ENCODE data around the gene CDC42EP1. TPM values are rescaled to one million over a fixed set of nuclear protein-coding genes. Genes with fewer than 3 reads are reported as not detected.

Gene CDC42EP1
- total and polyA plus RNA-seq, 12 donors, result 10.6 to 48.3 (median 16.2) TPM

GRCh38 chr22:37571258-37571991, 11.1 kb downstream of the CDC42EP1 start:
- DNase-seq (no peak), ATAC-seq (no peak)
- Histone ChIP-seq H3K27ac (no peak overlapping the region), H3K36me3 (peaks cover 0 to 36% (median 4%) of the 10 kb centered on the region in 9 donors), H3K9me3 (no peaks in the 10 kb centered on the region), H3K4me3 (no peak overlapping the region), H3K4me1 (peaks cover 7 to 43% (median 19%) of the 10 kb centered on the region in 9 donors), H3K27me3 (peaks cover 0 to 6% (median 0%) of the 10 kb centered on the region in 7 donors)
- WGBS, 2 donors, result 56 to 72% methylated on average over 16 of the region's 16 CpGs
- intact Hi-C loops (cut with DNase I), result loop anchor here in 2 of 10 donors (5.0 kb wide), 1 partner anchor 34 kb away; no protein-coding TSS in a partner anchor
- TF ChIP-seq, protein P1, sequence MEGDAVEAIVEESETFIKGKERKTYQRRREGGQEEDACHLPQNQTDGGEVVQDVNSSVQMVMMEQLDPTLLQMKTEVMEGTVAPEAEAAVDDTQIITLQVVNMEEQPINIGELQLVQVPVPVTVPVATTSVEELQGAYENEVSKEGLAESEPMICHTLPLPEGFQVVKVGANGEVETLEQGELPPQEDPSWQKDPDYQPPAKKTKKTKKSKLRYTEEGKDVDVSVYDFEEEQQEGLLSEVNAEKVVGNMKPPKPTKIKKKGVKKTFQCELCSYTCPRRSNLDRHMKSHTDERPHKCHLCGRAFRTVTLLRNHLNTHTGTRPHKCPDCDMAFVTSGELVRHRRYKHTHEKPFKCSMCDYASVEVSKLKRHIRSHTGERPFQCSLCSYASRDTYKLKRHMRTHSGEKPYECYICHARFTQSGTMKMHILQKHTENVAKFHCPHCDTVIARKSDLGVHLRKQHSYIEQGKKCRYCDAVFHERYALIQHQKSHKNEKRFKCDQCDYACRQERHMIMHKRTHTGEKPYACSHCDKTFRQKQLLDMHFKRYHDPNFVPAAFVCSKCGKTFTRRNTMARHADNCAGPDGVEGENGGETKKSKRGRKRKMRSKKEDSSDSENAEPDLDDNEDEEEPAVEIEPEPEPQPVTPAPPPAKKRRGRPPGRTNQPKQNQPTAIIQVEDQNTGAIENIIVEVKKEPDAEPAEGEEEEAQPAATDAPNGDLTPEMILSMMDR (IDR thresholded peaks at IDR 0.05), result no peak

DNA sequence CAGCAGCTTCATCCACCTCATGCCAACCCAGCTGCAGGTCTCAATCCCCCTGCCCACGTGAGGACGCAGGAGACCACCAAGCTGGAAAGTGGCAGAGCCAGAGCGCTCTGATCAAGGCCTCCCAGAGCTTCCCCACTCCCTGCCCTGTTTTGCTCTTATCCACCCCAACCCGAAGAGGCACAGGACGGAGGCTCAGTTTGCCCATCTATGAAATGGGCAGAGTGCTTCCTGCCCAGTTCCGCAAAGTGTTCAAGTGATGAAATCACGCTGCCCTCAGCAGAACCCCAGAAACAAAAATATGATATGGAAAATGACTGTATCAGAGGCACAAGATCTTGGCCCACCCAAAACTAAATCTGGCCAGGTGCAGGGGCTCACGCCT, 11.7 kb downstream of the CDC42EP1 start:
- H3K9me3 ChIP-seq, result no peaks in the 10 kb centered on the region
- H3K4me1 ChIP-seq, result peaks cover 4 to 37% (median 13%) of the 10 kb centered on the region in 9 donors
- H3K4me3 ChIP-seq, result no peak overlapping the region
- H3K27me3 ChIP-seq, result peaks cover 0 to 6% (median 0%) of the 10 kb centered on the region in 7 donors
- H3K36me3 ChIP-seq, result peaks cover 0 to 30% (median 0%) of the 10 kb centered on the region in 9 donors
- no peak for ATAC-seq
- TF ChIP-seq, protein P1 (IDR thresholded peaks at IDR 0.05), result no peak
- WGBS, 2 donors, result 92 to 96% methylated on average over 8 of the region's 8 CpGs
- no peak overlapping the region for H3K27ac ChIP-seq
- intact Hi-C loops (cut with DNase I), result loop anchor here in 2 of 10 donors (5.0 kb wide), 1 partner anchor 35 kb away; no protein-coding TSS in a partner anchor
- no peak for DNase-seq

GRCh38 chr22:37575490-37576003, 15.3 kb downstream of the CDC42EP1 start:
- WGBS, 2 donors, result 85 to 87% methylated on average over 10 of the region's 10 CpGs
- no peaks in the 10 kb centered on the region for H3K27me3 ChIP-seq
- no peak for DNase-seq
- intact Hi-C loops (cut with DNase I), result no loop called here
- H3K9me3 ChIP-seq, result no peaks in the 10 kb centered on the region
- no peak for ATAC-seq
- TF ChIP-seq, protein P1 (IDR thresholded peaks at IDR 0.05), result no peak
- no peak overlapping the region for H3K4me3 ChIP-seq
- peaks cover 0 to 14% (median 0%) of the 10 kb centered on the region in 9 donors for H3K4me1 ChIP-seq
- H3K36me3 ChIP-seq, result no peaks in the 10 kb centered on the region
- peak overlapping the region in 1 of 10 donors; percentile 7 for H3K27ac ChIP-seq

GRCh38 chr22:37578002-37578401, 17.7 kb downstream of the CDC42EP1 start:
- Histone ChIP-seq H3K36me3 (no peaks in the 10 kb centered on the region), H3K4me1 (peaks cover 0 to 26% (median 7%) of the 10 kb centered on the region in 9 donors), H3K4me3 (no peak overlapping the region), H3K9me3 (no peaks in the 10 kb centered on the region), H3K27me3 (no peaks in the 10 kb centered on the region), H3K27ac (no peak overlapping the region)
- ATAC-seq, result no peak
- intact Hi-C loops (cut with DNase I), result no loop called here
- TF ChIP-seq, protein P1 (IDR thresholded peaks at IDR 0.05), result no peak
- no peak for DNase-seq
- 95% methylated on average over 5 of the region's 5 CpGs for WGBS, 2 donors

Measured in heart right ventricle (tissue), 16 donors.